ENCODE results near the gene AUTS2.

DNA sequence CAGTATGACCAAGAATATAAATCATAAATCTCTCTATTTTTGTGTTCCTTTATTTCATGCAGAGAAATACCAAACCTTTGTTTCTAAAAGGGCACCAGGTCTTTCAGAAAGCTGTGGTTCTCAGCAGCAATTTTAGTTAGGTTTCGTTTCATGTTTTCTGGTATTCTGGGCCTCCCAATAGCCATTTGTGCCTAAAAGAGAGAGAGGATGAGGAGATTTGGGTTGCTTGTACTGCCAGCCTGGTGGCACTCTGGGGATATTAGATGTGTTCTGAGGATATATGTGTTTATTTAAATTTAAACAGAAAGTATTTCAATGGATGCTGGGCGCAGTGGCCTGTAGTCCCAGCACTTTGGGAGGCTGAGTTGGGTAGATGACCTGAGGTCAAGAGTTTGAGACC lies 471.7 kb downstream of the AUTS2 start:
- TF ChIP-seq CTCF (IDR thresholded peaks at IDR 0.05) = no peak
- TF ChIP-seq POLR2A (IDR thresholded peaks at IDR 0.05) = no peak
